ENCODE results near the gene BCAS1.

DNA sequence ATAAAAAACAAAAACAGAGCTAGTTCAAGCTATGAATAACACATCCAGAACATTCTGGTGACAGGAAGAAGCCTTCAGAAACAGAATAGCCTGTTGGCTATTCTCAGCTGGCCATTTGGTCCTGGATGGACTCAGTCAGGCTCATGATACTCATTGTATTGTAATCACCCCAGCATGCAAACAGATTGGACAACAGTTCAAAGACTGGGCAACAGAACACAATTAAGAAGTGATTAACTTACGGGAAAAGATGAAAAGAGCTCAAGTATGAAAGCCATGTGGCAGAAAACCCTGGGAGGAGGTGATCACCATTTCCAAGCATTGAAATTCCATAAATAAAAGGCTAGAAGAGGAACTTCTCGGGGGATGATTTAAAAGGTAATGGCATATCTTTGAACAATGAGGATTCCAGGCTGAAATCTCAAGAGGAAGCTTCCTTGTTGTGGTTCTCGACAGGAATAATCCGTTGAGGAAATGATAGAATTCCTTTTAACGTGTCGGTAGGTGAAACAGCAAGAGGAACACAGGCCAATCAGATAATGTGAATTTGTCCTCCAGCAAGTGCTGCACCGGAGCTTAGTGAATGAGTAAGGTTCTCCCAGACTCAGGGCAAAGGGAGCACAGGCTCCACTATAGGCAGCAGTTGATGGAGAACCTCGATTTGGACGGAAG, 172.4 kb downstream of the BCAS1 start:
- no peak for TF ChIP-seq REST (IDR thresholded peaks at IDR 0.05; ENCODE audit: insufficient read depth in 1 of 2, low read depth in 2 of 2, low read length in 1 of 2)
- TF ChIP-seq CTCF (IDR thresholded peaks at IDR 0.05): no peak

All from Panc1 (cell line).